Stimulated activated CD4-positive, alpha-beta T cell treated with anti-CD3 and anti-CD28 coated beads, Interleukin-12 subunit alpha, Interleukin-12 subunit beta, amount 100 ng/mL, for 24 hours (primary cell): Measurements from ENCODE around the gene CYP4Z1.
"Not testable (repeated sequence)": the region's sequence is repeated elsewhere in the genome, so short reads cannot be mapped to it uniquely, and the experiment has no call there.

Source experiments
- DNase-seq, 2 experiments: peaks; one replicate each; pipeline ENCODE4 v3.0.0-alpha.2; 2020; ENCODE audit warnings: low read depth in 2 of 2

CYP4Z1 gene

GRCh38 chr1:47067097-47067594 lies at the start of gene CYP4Z1:
Gene CYP4Z1, plus strand, starts transcription at chr1:47067231. Its CDS starts 260 bp downstream, at chr1:47067491.
- DNase-seq = no peak

- no peak for DNase-seq
These were observed 46.0 kb upstream of the CYP4Z1 start for GRCh38 chr1:47021070-47021469.

- DNase-seq = no peak
These were observed 43.5 kb upstream of the CYP4Z1 start, which contains the start of gene CYP4X1 for GRCh38 chr1:47023268-47024140. Gene CYP4X1, plus strand, starts transcription at chr1:47023669. Its CDS starts 149 bp downstream, at chr1:47023818.

GRCh38 chr1:47024141-47024801 lies 42.8 kb upstream of the CYP4Z1 start:
- no peak for DNase-seq

GRCh38 chr1:47030170-47030805 lies 36.7 kb upstream of the CYP4Z1 start:
- no peak for DNase-seq

GRCh38 chr1:47031059-47031458 lies 36.0 kb upstream of the CYP4Z1 start:
- no peak for DNase-seq

GRCh38 chr1:47031585-47031984 lies 35.4 kb upstream of the CYP4Z1 start:
- no peak for DNase-seq

GRCh38 chr1:47036764-47037163 lies 30.3 kb upstream of the CYP4Z1 start:
- no peak for DNase-seq

GRCh38 chr1:47059376-47059775 lies 7.7 kb upstream of the CYP4Z1 start:
- no peak for DNase-seq

- DNase-seq = not testable (repeated sequence)
These were observed 2.0 kb downstream of the CYP4Z1 start for GRCh38 chr1:47069080-47069479.

GRCh38 chr1:47069509-47069908 lies 2.5 kb downstream of the CYP4Z1 start:
- DNase-seq = not testable (repeated sequence)

GRCh38 chr1:47089356-47089755 lies 22.3 kb downstream of the CYP4Z1 start:
- peak in 1 of 2 experiments; percentile 31 for DNase-seq

- DNase-seq = not testable (repeated sequence)
These were observed 24.4 kb downstream of the CYP4Z1 start for GRCh38 chr1:47091476-47091875.

- no peak for DNase-seq
These were observed 37.8 kb downstream of the CYP4Z1 start for GRCh38 chr1:47104816-47105215.

GRCh38 chr1:47106792-47107191 lies 39.8 kb downstream of the CYP4Z1 start:
- DNase-seq = no peak

- DNase-seq = not testable (repeated sequence)
These were observed 41.0 kb downstream of the CYP4Z1 start for GRCh38 chr1:47107851-47108574.

- DNase-seq = not testable (repeated sequence)
These were observed 42.5 kb downstream of the CYP4Z1 start for GRCh38 chr1:47109482-47109881.

- no peak for DNase-seq
These were observed 46.1 kb downstream of the CYP4Z1 start for GRCh38 chr1:47113178-47113577.

GRCh38 chr1:47121039-47121438 lies 54.0 kb downstream of the CYP4Z1 start:
- not testable (repeated sequence) for DNase-seq

GRCh38 chr1:47124834-47125233 lies 57.8 kb downstream of the CYP4Z1 start:
- not testable (repeated sequence) for DNase-seq

- not testable (repeated sequence) for DNase-seq
These were observed 60.0 kb downstream of the CYP4Z1 start for GRCh38 chr1:47126997-47127396.
